Mammary epithelial cell (primary cell): ENCODE data around the gene GALNTL6.

Experiments used
- CTCF ChIP-seq, 2 donors: IDR thresholded peaks in 1 of 2; conservative IDR thresholded peaks in 1 of 2; 2 replicates each; pipeline ENCODE4 v1.5.1; 2011 to 2012; ENCODE audit warnings: inconsistent platforms in 2 of 2, low read length in 2 of 2, mild to moderate bottlenecking in 2 of 2, control low read depth in 1 of 2, low read depth in 1 of 2; ENCODE audit not compliant: insufficient read depth in 1 of 2; ENCODE audit errors: extremely low read depth in 1 of 2
- EZH2 ChIP-seq: IDR thresholded peaks from 2 replicates; pipeline ENCODE4 v1.6.1; 2012; ENCODE audit warnings: low read length, inconsistent platforms, borderline replicate concordance

- TF ChIP-seq CTCF (conservative IDR thresholded peaks at IDR 0.05 in 1 of 2, IDR thresholded peaks at IDR 0.05 in 1 of 2; ENCODE audit: extremely low read depth in 1 of 2, insufficient read depth in 1 of 2, low read depth in 1 of 2, low read length in 2 of 2) (no peak), EZH2 (no peak)
Observed at GRCh38 chr4:172813359-172813923, 1000.2 kb downstream of the GALNTL6 start.
